ENCODE results near the gene PRRT1B. TPM values are rescaled to one million over a fixed set of nuclear protein-coding genes. Genes with fewer than 3 reads are reported as not detected.

PRRT1B gene
- total and polyA plus RNA-seq, 2 experiments from 2014 or later, result not detected

DNA sequence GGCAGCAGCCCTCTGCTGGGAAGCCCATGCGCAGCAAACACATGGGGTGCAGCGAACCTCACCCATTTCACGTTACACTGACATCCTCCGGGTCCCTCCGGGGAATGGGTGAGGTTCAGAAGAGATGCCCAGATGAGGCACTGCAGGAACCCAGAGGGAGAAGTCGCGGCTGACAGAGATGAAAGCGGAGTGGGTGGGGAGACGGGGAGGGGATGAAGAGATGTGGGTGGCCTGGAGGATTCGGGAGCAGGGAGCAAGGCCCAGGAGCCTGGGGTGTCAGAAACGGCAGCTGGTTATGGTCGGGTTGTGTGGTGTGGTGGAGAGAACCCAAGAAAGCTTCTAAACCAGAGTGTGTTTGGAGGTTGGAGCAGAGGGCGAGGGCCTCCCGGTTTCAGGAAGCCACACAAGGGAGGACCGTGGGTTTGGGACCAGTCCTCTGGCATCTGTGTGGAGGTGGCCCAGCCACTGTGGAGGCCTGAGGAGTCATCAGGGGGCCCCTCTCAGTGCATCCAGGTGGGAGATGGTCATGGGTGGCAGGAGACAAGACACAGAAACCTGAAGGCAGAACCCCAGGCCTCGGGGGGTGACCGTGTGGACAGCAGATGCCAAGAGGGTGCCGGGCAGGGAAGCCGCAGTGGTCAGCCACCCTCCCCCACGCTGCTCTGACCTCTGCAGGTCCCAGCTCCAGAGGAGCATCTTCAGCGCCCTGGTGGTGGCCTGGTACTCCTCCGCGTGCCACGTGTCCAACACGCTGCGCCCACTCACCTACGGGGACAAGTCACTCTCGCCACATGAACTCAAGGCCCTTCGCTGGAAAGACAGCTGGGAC lies 22.9 kb upstream of the PRRT1B start:
- TF ChIP-seq EZH2 (IDR thresholded peaks at IDR 0.05; ENCODE audit: insufficient read depth, poor library complexity, severe bottlenecking), result no peak
- no peak for TF ChIP-seq EZH2phosphoT487 (IDR thresholded peaks at IDR 0.05; ENCODE audit: insufficient read depth, low read depth)
- no peaks in the 10 kb centered on the region; the same call in 1 of the 2 replicates for H3F3A ChIP-seq (ENCODE audit: insufficient read depth)
- 86 to 88% methylated on average over 28 to 29 of the region's 29 CpGs for WGBS, 2 experiments (ENCODE audit: low coverage in 1 of 2, low lambda C conversion rate in 2 of 2, missing lambda C conversion rate in 2 of 2)

DNA sequence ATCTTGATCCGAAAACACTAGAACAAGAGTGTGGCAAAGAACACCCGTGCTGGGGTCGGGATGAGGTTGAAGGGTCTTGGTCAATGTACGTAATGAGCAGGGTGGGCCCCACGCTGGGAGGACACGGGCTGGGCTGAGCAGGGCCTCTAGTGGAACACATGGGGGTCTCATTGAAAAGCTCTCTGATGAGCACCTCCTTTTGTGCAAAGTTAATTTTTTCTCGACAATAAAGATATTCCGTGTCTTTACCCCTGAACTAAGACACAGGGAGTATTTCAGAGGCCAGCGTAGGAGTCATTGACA lies 22.3 kb upstream of the PRRT1B start:
- Histone ChIP-seq H3K27ac (no peak overlapping the region), H3K9me3 (ENCODE audit: low read depth) (no peaks in the 10 kb centered on the region), H3F3A (ENCODE audit: insufficient read depth) (no peaks in the 10 kb centered on the region; the same call in 1 of the 2 replicates), H3K9ac (no peak overlapping the region), H3K79me2 (ENCODE audit: insufficient read depth) (no peaks in the 10 kb centered on the region), H2AFZ (no peak overlapping the region), H3K4me1 (ENCODE audit: insufficient read depth) (no peaks in the 10 kb centered on the region), H3K9me2 (ENCODE audit: insufficient read depth) (no peaks in the 10 kb centered on the region), H3K4me2 (ENCODE audit: unreplicated experiment) (no peak overlapping the region), H3K27me3 (replicated peaks; ENCODE audit: insufficient read depth) (no peaks in the 10 kb centered on the region), H3K36me3 (ENCODE audit: low read depth) (peaks cover 6% of the 10 kb centered on the region), H4K20me1 (ENCODE audit: insufficient read depth) (no peaks in the 10 kb centered on the region), H3K4me3 (no peak overlapping the region)
- in situ Hi-C loops (cut with MboI), result no loop called here
- DNase-seq, result no peak
- no peak for TF ChIP-seq EZH2 (IDR thresholded peaks at IDR 0.05; ENCODE audit: insufficient read depth, poor library complexity, severe bottlenecking)
- no peak for TF ChIP-seq EZH2phosphoT487 (IDR thresholded peaks at IDR 0.05; ENCODE audit: insufficient read depth, low read depth)
- 88% methylated on average over 8 to 9 of the region's 9 CpGs for WGBS, 2 experiments (ENCODE audit: low coverage in 1 of 2, low lambda C conversion rate in 2 of 2, missing lambda C conversion rate in 2 of 2)

More for the DNA sequence above, 22.9 kb upstream of the PRRT1B start:
- DNase-seq, result no peak
- Histone ChIP-seq H3K79me2 (ENCODE audit: insufficient read depth) (no peaks in the 10 kb centered on the region), H3K9me3 (ENCODE audit: low read depth) (no peaks in the 10 kb centered on the region), H3K36me3 (ENCODE audit: low read depth) (peaks cover 6% of the 10 kb centered on the region), H3K27me3 (replicated peaks; ENCODE audit: insufficient read depth) (no peaks in the 10 kb centered on the region), H2AFZ (no peak overlapping the region), H4K20me1 (ENCODE audit: insufficient read depth) (no peaks in the 10 kb centered on the region), H3K4me3 (no peak overlapping the region), H3K9me2 (ENCODE audit: insufficient read depth) (no peaks in the 10 kb centered on the region), H3K27ac (no peak overlapping the region), H3K4me2 (ENCODE audit: unreplicated experiment) (no peak overlapping the region), H3K4me1 (ENCODE audit: insufficient read depth) (no peaks in the 10 kb centered on the region), H3K9ac (no peak overlapping the region)
- in situ Hi-C loops (cut with MboI), result no loop called here

DNA sequence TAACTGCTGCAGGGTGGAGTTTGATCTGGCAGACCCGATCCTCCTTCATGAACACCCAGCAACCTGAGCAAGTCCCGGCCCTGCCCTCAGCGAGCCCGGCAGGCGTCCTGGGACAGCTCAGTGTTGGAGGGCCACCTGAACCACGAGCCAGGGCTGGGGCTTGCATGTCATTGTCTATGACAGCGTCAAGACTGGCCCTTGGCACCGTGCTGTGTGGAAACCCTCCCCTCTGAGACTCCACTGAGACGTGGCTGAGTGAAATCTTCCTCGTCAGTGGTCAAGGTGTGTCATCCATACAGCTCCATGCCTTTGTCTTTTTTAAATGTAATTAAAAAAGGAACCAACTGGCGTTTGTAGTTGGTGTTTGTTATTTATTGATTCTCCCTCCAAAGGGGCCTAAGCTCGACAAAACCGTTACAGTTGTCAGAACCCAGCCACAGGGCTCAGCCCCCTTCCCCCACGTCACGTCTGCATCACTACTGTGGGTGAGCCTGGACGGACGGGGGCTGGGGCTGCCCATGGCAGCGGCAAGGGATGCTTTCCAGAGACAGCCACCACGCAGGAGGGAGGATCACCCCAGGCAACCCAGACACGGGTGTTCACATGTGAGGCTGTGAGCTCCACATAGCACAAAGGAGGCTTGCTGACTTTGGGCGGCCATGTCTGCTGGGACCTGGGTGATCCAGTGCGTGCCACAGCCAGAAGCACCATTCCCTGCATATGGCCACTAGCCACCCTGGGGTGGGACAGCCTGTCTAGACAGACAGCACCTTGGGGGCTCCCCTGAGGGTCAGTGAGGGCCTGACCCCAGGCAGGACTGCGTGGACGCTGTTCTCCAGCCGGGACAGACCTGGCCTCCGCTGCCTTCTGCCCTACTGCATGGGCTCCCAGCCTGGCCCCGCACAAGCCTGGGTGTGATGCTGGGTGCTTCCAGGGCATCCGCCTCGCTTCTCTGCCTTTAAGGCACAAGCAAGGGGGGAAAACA lies 21.6 kb upstream of the PRRT1B start:
- H2AFZ ChIP-seq, result no peak overlapping the region
- no peak for DNase-seq
- H3K79me2 ChIP-seq (ENCODE audit: insufficient read depth), result no peaks in the 10 kb centered on the region
- no peak overlapping the region for H3K27ac ChIP-seq
- H3K36me3 ChIP-seq (ENCODE audit: low read depth), result peaks cover 6% of the 10 kb centered on the region
- no peak overlapping the region for H3K9ac ChIP-seq
- no peak overlapping the region for H3K4me2 ChIP-seq (ENCODE audit: unreplicated experiment)
- TF ChIP-seq EZH2phosphoT487 (IDR thresholded peaks at IDR 0.05; ENCODE audit: insufficient read depth, low read depth) (no peak), EZH2 (IDR thresholded peaks at IDR 0.05; ENCODE audit: insufficient read depth, poor library complexity, severe bottlenecking) (no peak)
- in situ Hi-C loops (cut with MboI), result no loop called here
- no peaks in the 10 kb centered on the region for H4K20me1 ChIP-seq (ENCODE audit: insufficient read depth)
- no peaks in the 10 kb centered on the region for H3K27me3 ChIP-seq (replicated peaks; ENCODE audit: insufficient read depth)
- no peaks in the 10 kb centered on the region for H3K4me1 ChIP-seq (ENCODE audit: insufficient read depth)
- H3F3A ChIP-seq (ENCODE audit: insufficient read depth), result no peaks in the 10 kb centered on the region; the same call in 1 of the 2 replicates
- no peaks in the 10 kb centered on the region for H3K9me3 ChIP-seq (ENCODE audit: low read depth)
- WGBS, 2 experiments (ENCODE audit: low coverage in 1 of 2, low lambda C conversion rate in 2 of 2, missing lambda C conversion rate in 2 of 2), result 87 to 88% methylated on average over 28 to 29 of the region's 29 CpGs
- H3K4me3 ChIP-seq, result no peak overlapping the region
- H3K9me2 ChIP-seq (ENCODE audit: insufficient read depth), result no peaks in the 10 kb centered on the region

DNA sequence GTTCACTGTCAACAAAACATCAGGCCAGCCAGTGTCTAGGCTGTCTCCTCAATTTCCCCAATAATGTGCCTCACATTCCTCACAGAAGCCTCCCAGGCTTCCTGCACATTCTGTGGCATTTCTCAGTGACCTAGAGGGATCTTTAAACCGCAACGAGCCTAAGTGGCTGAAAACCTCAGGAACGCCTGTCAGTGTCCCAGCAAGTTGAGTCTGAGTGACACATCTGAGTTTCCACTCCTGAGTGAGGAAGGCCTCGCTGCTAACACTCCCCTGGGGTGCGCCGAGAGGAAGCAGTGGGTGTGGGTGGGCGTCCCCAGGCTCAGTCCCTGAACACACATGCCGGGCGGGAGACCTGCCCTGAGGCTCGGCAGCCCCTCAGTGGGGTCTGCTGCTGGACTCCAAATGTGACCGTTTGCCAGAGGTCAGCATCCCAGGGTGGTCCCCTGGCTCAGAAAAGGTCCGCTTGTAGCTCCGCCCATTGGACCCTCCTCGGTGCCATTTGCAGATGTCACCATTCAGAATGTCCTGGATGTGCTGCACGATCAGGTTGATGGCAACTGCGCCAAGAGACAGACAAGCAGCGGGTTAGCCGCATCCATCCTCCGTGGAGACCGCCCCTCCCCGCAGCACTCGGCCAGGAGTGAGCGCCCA lies 20.5 kb upstream of the PRRT1B start:
- H3F3A ChIP-seq (ENCODE audit: insufficient read depth), result no peaks in the 10 kb centered on the region; the same call in 1 of the 2 replicates
- H3K27me3 ChIP-seq (replicated peaks; ENCODE audit: insufficient read depth), result no peaks in the 10 kb centered on the region
- no peaks in the 10 kb centered on the region for H3K9me2 ChIP-seq (ENCODE audit: insufficient read depth)
- H3K9me3 ChIP-seq (ENCODE audit: low read depth), result no peaks in the 10 kb centered on the region
- DNase-seq, result peak; percentile 26
- no peak overlapping the region for H3K4me2 ChIP-seq (ENCODE audit: unreplicated experiment)
- H4K20me1 ChIP-seq (ENCODE audit: insufficient read depth), result no peaks in the 10 kb centered on the region
- H3K4me1 ChIP-seq (ENCODE audit: insufficient read depth), result no peaks in the 10 kb centered on the region
- no peak overlapping the region for H3K27ac ChIP-seq
- in situ Hi-C loops (cut with MboI), result no loop called here
- WGBS, 2 experiments (ENCODE audit: low coverage in 1 of 2, low lambda C conversion rate in 2 of 2, missing lambda C conversion rate in 2 of 2), result 77 to 78% methylated on average over 23 of the region's 23 CpGs
- H3K9ac ChIP-seq, result no peak overlapping the region
- H3K79me2 ChIP-seq (ENCODE audit: insufficient read depth), result peaks cover 5% of the 10 kb centered on the region; the same call in 1 of the 2 replicates
- TF ChIP-seq EZH2phosphoT487 (IDR thresholded peaks at IDR 0.05; ENCODE audit: insufficient read depth, low read depth), result no peak
- TF ChIP-seq EZH2 (IDR thresholded peaks at IDR 0.05; ENCODE audit: insufficient read depth, poor library complexity, severe bottlenecking), result no peak
- H2AFZ ChIP-seq, result no peak overlapping the region
- no peak overlapping the region for H3K4me3 ChIP-seq
- H3K36me3 ChIP-seq (ENCODE audit: low read depth), result peaks cover 3% of the 10 kb centered on the region
